Measurements from ENCODE around the gene TRIM34. TPM values are rescaled to one million over a fixed set of nuclear protein-coding genes. Genes with fewer than 3 reads are reported as not detected.

The TRIM34 gene
- total and polyA plus RNA-seq, 8 donors: 0.29 to 11.4 (median 3.7) TPM; not detected in 1

- Histone ChIP-seq H3K4me3 (peak overlapping the region in 3 of 4 donors; percentile 50 to 59 (median 51)), H3K36me3 (peaks cover 7 to 14% (median 12%) of the 10 kb centered on the region in 4 donors), H3K27me3 (no peaks in the 10 kb centered on the region), H3K4me1 (peaks cover 10 to 45% (median 16%) of the 10 kb centered on the region in 4 donors), H3K9me3 (no peaks in the 10 kb centered on the region), H3K27ac (peak overlapping the region in 1 of 5 donors; percentile 93)
- DNase-seq: no peak
- TF ChIP-seq POLR2AphosphoS5 (IDR thresholded peaks at IDR 0.05): no peak
- no peak for TF ChIP-seq EP300 (IDR thresholded peaks at IDR 0.05)
- no peak for TF ChIP-seq CTCF (IDR thresholded peaks at IDR 0.05)
- TF ChIP-seq POLR2A (IDR thresholded peaks at IDR 0.05): no peak
- 34 to 60% (median 40%) methylated on average over 3 of the region's 3 CpGs for WGBS, 5 donors
- intact Hi-C loops (cut with DNase I; ENCODE audit: low total_unique reads): no loop called here
Measured at GRCh38 chr11:5691964-5692361, 67.2 kb downstream of the TRIM34 start.

Other genes starting within 250 kb of the TRIM34 start
- gene OR51M1, start 241.2 kb upstream of the TRIM34 start, total RNA-seq: not detected
- not detected for gene OR51M1, start 241.2 kb upstream of the TRIM34 start, polyA plus RNA-seq
- gene OR51Q1, start 202.9 kb upstream of the TRIM34 start, total RNA-seq: not detected
- not detected for gene OR51Q1, start 202.9 kb upstream of the TRIM34 start, polyA plus RNA-seq
- not detected for gene OR51I1, start 183.5 kb upstream of the TRIM34 start, total RNA-seq
- gene OR51I1, start 183.5 kb upstream of the TRIM34 start, polyA plus RNA-seq: not detected
- gene OR51I2, start 175.7 kb upstream of the TRIM34 start, total RNA-seq: not detected
- not detected for gene OR51I2, start 175.7 kb upstream of the TRIM34 start, polyA plus RNA-seq
- not detected for gene OR52D1, start 136.3 kb upstream of the TRIM34 start, total RNA-seq
- gene OR52D1, start 136.3 kb upstream of the TRIM34 start, polyA plus RNA-seq: not detected
- gene UBQLN3, start 115.0 kb upstream of the TRIM34 start, total RNA-seq: 1 to 10 TPM in 1 of 5 donors, not detected in 4; 1.1 TPM
- gene UBQLN3, start 115.0 kb upstream of the TRIM34 start, polyA plus RNA-seq: not detected
- gene UBQLNL, start 108.3 kb upstream of the TRIM34 start, total RNA-seq: under 1 TPM in 1 of 5 donors, not detected in 4; 0.92 TPM
- under 1 TPM; 0.12 to 0.80 (median 0.31) TPM for gene UBQLNL, start 108.3 kb upstream of the TRIM34 start, polyA plus RNA-seq
- gene OR52H1, start 76.5 kb upstream of the TRIM34 start, total RNA-seq: 10 to 100 TPM in 1 of 5 donors, 1 to 10 TPM in 1, under 1 TPM in 1, not detected in 2; 0.58 to 21.0 (median 1.3) TPM
- not detected for gene OR52H1, start 76.5 kb upstream of the TRIM34 start, polyA plus RNA-seq
- not detected for gene OR52B6, start 44.1 kb upstream of the TRIM34 start, total RNA-seq
- gene OR52B6, start 44.1 kb upstream of the TRIM34 start, polyA plus RNA-seq: not detected
- 10 to 100 TPM in 1 of 5 donors, 1 to 10 TPM in 1, under 1 TPM in 1, not detected in 2; 0.87 to 10.3 (median 2.6) TPM for gene TRIM6, start 28.4 kb upstream of the TRIM34 start, total RNA-seq
- 1 to 10 TPM; 1.1 to 2.3 (median 1.2) TPM for gene TRIM6, start 28.4 kb upstream of the TRIM34 start, polyA plus RNA-seq
- 10 to 100 TPM in 4 of 5 donors, not detected in 1; 12.6 to 81.4 (median 28.0) TPM for gene TRIM5, start 60.1 kb downstream of the TRIM34 start, total RNA-seq
- 1 to 10 TPM; 4.2 to 9.5 (median 9.0) TPM for gene TRIM5, start 60.1 kb downstream of the TRIM34 start, polyA plus RNA-seq
- 100 to 1,000 TPM in 1 of 5 donors, 10 to 100 TPM in 4; 34.8 to 131 (median 39.1) TPM for gene TRIM22, start 64.8 kb downstream of the TRIM34 start, total RNA-seq
- 10 to 100 TPM; 12.4 to 39.4 (median 14.4) TPM for gene TRIM22, start 64.8 kb downstream of the TRIM34 start, polyA plus RNA-seq
- under 1 TPM in 1 of 5 donors, not detected in 4; 0.18 TPM for gene OR56B1, start 111.4 kb downstream of the TRIM34 start, total RNA-seq
- gene OR56B1, start 111.4 kb downstream of the TRIM34 start, polyA plus RNA-seq: not detected
- gene OR52N4, start 129.2 kb downstream of the TRIM34 start, total RNA-seq: not detected
- gene OR52N4, start 129.2 kb downstream of the TRIM34 start, polyA plus RNA-seq: under 1 TPM in 1 of 3 donors, not detected in 2; 0.10 TPM
- not detected for gene OR52N5, start 158.4 kb downstream of the TRIM34 start, total RNA-seq
- gene OR52N5, start 158.4 kb downstream of the TRIM34 start, polyA plus RNA-seq: not detected
- not detected for gene OR52N1, start 166.3 kb downstream of the TRIM34 start, total RNA-seq
- not detected for gene OR52N1, start 166.3 kb downstream of the TRIM34 start, polyA plus RNA-seq
- gene OR52N2, start 183.9 kb downstream of the TRIM34 start, total RNA-seq: not detected
- gene OR52N2, start 183.9 kb downstream of the TRIM34 start, polyA plus RNA-seq: 1 to 10 TPM in 1 of 3 donors, under 1 TPM in 1, not detected in 1; 0.31 to 1.4 TPM
- gene OR52E6, start 216.9 kb downstream of the TRIM34 start, total RNA-seq: not detected
- not detected for gene OR52E6, start 216.9 kb downstream of the TRIM34 start, polyA plus RNA-seq
- not detected for gene OR52E8, start 232.7 kb downstream of the TRIM34 start, total RNA-seq
- not detected for gene OR52E8, start 232.7 kb downstream of the TRIM34 start, polyA plus RNA-seq

Data from stomach (tissue), 9 donors.